Measurements from ENCODE around the gene TMEM141.
"Not testable (repeated sequence)": the region's sequence is repeated elsewhere in the genome, so short reads cannot be mapped to it uniquely, and the experiment has no call there.

The TMEM141 gene

DNA sequence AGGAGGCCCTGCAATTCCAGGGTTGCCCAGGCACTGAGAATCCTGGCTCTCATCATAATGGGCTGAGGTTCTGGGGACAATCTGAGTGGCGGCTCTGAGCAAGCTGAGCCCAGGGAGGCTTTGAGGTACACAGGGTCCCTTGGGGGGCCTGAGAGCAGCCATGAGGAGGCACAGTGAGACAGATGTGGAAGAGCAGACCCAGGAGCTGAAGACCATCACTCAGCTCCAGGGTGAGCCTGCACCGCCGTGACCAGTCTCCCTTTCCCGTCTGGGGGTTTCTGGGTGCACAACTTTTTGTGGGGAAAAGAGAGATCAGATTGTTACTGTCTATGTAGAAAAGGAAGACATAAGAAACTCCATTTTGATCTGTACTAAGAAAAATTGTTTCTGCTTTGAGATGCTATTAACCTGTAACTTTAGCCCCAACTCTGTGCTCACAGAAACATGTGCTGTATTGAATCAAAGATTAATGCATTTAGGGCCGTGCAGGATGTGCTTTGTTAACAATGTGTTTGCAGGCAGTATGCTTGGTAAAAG is 5.2 kb downstream of the TMEM141 start, which contains the start of gene CCDC183:
TSS of gene CCDC183 (plus strand) at position 101 of the 537 bp plus-strand sequence. CDS start at position 161, 60 bp downstream.
- no peak for DNase-seq

DNA sequence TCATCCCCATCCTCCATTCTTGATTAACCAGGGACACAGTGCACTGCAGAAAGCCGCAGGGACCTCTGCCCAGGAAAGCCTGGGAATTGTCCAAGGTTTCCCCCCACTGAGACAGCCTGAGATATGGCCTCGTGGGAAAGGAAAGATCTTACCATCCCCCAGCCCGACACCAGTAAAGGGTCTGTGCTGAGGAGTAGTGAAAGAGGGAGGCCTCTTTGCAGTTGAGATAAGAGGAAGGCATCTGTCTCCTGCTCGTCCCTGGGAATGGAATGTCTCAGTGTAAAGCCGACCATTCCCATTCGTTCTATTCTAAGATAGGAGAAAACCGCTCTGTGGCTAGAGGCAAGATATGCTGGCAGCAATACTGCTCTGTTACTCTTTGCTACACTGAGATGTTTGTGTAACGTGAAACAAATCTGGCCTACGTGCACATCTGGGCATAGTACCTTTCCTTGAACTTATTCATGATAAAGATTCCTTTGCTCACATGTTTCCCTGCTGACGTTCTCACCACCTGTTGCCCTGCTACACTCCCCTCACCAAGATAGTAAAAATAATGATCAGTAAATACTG is 5.7 kb downstream of the TMEM141 start:
- not testable (repeated sequence) for DNase-seq

DNA sequence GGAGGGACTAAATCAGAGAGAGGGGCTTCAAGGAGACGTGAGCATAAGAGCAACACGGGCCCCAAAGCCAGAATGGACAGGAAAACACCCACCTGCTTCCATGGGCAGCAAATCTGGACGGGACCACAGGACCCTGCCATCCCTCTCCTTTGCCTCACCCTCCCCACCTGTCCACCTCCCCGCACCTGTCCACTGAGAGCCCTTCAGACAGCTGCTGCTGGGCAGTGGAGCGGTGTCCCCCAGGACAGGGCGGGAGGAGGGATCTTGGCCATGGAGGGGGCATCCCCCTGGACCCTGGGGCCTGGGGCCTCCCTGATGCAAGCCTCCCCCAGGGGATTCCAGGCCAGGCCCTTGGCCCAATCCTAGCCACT is 7.5 kb downstream of the TMEM141 start:
- no peak for DNase-seq

DNA sequence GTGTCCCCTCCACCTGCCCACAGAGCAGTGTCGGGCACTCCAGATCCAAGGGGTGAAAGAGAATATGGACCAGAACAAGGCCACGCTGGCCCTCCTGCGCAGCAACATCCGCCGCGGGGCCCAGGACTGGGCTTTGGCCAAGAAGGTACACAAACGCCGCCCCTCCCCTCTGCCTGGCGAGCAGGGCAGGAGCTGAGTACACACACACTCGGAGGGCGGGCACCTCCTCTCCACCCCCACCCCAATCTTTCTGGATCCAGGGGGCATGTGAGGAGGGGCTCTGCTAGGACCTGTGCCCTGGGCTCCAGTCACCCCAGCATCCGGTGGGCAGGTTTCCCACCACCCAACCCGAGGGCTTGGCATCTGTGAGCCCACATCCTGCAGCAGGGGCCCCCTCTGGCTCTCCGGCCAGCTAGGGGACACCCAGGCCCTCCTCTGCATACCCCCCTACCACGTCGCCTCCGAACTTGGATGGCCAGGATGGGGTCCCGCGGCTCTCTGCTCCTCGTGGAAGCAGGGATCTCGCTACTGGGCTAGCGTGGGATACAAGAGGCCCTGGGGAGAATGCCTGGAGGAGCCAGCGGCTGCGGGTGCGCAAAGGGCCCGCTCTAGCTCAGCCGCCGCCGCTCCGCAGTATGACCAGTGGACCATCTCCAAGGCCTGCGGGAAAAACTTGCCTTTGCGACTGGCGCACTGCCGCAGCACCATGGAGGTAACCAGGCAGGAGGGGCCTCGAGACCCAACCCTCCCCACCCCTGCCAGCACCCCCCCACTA is 8.1 kb downstream of the TMEM141 start:
- no peak for DNase-seq

DNA sequence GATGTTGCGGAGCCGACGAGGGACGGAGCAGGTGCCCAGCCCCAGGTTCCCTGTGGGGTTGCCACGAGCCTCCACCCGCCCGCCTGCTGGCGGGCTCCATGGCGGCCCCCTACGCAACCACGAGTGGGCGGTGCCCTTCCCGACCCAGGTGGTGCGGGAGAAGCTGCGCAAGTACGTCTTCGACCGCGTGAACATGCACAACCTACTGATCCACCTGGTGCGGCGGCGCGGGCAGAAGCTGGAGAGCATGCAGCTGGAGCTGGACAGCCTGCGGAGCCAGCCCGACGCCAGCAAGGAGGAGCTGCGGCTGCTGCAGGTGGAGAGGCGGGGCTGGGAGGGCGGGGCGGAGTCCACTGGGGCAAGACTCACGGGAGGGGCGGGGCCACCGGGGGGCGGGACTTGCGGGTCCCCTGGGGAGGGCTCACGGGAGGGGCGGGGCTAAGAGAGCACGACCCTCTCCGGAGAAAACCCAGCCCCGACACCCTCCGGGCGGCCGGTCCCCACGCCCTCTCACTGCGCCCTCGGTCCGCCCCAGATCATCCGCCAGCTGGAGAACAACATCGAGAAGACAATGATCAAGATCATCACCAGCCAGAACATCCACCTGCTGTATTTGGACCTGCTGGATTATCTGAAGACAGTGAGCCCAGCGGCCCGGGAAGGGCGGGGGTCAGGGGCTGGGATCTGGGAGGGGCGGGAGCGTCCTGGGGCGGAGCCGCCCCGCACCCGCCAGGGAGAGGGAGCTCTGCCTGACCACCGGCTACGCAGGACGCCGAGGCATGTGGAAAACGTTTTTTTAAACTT is 8.9 kb downstream of the TMEM141 start:
- DNase-seq = peak; percentile 36 to 47

DNA sequence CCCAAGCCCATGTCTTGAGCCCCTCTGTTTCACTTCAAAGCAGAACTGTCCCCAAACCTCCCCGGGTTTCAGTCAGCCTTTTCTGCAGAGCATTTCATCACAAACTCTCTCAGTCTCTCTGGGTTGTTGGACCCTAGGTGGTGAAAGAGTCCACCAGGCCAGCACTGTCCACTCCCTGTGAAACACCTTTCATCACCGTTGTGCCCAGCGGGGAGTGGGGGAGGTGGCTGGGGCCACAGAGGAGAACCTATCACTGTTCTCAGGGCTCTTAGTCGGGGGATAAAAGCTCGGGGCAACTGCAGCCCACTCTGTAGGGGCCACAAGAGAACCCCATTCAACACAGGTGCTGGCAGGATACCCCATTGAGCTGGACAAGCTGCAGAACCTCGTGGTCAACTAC is 11.2 kb downstream of the TMEM141 start:
- DNase-seq = no peak

DNA sequence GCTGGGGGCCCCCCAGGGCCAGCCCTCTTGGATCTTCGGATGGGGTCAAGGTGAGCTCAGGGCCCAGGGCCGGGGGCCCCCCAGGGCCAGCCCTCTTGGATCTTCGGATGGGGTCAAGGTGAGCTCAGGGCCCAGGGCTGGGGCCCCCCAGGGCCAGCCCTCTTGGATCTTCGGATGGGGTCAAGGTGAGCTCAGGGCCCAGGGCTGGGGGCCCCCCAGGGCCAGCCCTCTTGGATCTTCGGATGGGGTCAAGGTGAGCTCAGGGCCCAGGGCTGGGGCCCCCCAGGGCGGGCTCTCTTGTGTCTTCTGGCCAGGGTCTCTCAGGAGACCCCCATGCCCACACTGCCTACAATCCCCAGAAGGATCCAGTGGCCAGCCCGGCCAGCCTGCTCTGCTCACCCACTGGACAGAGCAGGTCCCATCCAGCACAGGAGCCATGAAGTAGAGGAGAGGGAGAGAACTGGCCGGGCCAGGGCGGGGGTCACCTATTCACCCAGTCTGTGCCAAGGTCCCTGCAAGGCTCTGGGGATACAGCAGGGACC is 11.9 kb downstream of the TMEM141 start:
- not testable (repeated sequence) for DNase-seq

DNA sequence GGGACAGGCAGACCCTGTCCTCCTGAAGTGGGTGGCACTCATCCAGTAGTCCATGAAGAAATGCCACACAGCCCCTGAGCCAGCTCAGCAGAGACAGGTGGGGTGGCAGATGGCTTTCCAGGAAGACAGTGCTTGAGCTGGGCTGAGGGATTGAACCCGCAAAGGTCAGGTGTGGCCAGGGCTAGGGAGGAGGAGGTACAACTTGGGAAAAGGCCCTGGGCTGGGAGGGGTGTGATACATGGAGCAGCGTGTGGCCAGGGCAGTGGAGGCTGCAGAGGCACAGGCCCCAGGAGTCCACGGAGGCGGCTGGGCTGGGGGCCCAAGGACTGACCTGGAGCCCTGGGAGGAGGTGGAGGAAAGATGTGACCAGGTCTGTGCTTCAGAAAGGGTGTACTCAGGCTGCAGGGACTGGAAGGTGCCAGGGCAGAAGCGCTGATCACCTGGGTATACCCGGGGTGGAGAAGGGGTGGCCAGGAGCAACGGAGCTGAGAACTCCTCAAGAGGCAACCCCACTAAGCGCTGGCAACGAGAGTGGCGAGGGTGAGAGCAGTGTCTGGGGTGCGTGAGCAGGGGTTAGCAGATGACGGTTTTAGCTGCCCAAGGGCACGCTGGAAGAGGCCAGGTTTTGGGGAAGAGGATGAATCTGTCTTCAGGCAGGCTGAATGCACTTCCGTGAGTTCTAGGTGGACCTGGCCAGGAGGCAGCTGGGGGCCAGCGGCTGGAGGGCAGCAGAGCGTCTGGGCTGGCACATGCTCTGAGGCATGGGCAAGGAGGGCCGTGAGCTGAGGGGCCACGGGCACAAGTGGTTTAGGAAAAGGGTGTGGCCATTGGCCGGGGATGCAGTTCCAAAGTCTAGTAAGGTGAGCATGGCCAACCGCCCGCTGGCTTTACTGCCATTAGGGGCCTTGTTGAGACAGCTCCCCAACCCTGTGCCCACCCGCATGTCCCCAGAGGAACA is 12.7 kb downstream of the TMEM141 start:
- DNase-seq = no peak

DNA sequence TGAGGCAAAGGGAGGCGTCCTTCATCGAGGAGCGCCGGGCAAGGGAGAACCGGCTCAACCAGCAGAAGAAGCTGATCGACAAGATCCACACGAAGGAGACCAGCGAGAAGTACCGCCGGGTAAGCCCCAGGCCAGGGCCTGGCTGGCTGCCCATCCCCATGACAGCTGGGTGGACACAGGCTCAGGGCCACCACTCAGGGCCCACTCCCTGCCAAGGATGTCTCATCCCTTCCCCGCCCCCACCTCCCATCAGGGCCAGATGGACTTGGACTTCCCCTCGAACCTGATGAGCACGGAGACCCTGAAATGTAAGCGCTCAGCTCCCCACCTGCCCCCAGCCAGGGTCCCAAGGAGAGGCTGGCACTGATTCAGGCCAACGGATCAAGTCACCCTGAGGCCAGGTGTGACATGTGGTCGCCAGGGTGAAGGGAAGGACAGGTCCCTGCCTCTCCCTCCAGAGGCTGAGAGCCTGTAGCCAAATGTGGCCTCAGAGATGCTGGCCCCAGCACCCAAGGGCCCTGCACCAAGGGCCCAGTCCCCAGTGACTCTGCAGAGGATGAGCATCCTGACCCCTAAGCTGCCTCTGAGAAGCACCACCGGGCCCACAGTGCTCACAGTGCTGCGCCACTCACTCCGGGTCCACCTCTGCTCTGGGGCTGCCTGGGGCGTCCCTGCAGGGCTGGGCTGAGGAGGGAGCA is 13.5 kb downstream of the TMEM141 start:
- DNase-seq = no peak

DNA sequence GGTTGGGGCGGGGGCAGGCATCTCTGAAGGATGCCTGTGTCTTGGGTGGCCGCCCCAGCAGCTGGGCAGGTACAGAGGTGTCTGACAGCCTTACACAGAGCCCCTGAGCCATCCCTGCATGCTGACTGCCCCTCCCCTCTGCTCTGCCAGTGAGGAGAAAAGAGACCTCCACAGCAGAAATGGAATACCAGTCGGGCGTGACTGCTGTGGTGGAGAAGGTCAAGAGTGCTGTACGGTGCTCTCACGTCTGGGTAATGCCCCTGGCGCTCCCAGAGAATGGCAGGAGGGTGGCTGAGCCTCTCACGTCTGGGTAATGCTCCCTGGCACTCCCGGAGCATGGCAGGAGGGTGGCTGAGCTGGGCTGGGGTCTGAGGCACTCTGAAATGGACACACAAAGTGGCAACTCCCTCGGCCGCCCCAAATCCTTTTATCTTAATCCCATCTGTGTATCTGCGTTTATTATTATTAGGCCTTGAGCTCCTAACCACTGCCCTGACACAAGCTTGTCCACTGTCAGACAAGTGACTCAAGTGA is 14.1 kb downstream of the TMEM141 start:
- DNase-seq = no peak

DNA sequence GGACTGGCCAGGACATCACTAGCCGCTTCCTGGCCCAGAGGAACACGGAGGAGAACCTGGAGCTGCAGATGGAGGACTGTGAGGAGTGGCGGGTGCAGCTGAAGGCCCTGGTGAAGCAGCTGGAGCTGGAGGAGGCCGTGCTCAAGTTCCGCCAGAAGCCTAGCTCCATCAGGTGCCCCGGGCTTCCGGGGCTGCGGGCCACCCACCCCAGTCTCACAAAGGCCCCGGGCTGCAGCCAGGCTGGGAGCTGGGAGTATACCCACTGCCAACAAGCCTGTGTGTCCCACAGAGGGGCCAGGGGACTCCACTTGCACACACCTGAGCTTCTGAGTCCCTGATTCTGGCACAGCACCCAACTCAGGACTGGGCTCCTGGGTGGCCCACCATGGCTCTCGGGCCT is 14.9 kb downstream of the TMEM141 start:
- DNase-seq = no peak

DNA sequence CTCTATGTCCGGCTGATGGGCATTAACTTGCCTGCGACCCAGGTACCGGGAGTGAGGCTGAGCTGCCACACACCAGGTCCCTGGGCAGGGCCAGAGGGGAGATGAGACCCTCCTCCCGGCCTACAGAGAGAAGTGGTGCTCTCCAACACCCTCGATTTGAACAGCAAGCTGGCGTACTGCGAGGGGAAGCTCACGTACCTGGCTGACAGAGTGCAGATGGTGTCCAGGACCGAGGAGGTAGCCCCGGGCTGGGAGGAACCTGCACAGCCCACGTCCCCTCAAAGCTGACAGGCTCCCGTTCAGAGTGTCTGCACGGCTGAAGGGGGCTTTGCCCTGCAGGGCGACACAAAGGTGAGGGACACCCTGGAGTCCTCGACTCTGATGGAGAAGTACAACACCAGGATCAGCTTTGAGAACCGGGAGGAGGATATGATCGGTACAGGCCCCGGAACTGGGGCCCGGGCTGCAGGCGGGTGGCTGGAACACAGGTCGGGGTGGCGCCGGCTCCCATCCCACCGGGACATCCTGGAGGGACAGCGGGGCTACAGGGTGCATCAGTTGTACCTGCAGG is 15.6 kb downstream of the TMEM141 start:
- no peak for DNase-seq

DNA sequence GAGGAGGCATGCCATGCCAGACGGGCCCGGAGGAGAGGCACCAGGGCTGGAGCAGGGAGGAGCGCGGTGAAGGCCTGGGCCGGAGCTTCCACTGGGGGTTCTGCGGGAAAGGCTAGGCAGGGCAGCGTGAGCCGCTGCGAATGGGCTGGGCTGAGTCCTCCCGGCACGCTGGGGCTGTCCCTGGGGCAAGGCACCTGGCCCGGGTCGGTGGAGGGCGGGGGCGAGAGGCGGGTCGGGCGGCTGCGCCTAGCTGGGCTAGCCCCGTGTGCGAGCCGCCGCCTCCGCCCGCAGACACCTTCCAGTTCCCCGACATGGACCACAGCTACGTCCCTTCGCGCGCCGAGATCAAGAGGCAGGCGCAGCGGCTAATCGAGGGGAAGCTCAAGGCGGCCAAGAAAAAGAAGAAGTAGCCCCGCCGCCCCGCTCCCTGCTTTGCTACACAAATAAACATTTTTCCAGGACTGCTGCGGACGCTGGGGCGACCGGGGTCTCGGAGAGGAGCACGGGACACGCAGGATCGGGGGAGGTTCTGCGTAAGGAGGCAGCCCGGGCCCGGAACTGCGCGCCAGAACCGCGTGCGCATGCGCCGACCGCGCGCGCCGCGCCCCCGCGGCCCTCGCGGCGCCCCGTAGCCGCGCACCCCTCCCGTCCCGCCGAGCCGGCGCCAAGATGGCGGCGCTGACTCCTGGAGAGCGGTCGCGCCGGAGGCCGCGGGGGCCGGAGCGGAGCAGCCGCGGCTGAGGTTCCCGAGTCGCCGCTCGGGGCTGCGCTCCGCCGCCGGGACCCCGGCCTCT is 16.3 kb downstream of the TMEM141 start, which contains the start of gene RABL6:
TSS of gene RABL6 (plus strand) at position 668 of the 794 bp plus-strand sequence. CDS start 249 bp downstream, outside the sequence.
- DNase-seq = peak; percentile 71 to 74

DNA sequence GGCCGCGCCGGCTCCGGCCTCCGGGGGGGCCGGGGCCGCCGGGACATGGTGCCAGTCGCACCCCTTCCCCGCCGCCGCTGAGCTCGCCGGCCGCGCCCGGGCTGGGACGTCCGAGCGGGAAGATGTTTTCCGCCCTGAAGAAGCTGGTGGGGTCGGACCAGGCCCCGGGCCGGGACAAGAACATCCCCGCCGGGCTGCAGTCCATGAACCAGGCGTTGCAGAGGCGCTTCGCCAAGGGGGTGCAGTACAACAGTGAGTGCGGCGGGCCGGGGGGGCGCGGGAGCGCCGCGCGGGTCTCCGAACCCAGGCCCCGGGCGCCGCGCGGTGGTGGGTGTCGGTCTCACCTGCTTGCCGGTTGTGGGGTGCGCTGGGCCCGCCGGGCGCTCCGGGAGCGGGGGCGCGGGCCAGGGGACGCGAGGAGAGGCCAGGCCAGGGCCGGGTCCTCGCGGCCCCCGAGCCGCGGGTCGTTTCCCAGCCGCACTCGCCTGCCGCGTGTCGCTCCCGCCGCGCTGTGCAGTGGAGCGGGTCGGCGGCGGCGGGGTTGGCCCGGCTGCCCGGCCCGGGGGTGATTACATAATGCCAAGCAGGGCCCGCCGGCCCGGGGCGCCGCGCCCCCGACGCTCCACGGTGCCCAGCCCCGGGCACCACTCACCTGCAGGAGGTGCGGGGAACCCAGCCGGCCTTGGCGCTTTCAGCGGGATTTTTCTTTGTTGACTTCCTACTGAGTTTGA is 17.1 kb downstream of the TMEM141 start:
- no peak for DNase-seq

DNA sequence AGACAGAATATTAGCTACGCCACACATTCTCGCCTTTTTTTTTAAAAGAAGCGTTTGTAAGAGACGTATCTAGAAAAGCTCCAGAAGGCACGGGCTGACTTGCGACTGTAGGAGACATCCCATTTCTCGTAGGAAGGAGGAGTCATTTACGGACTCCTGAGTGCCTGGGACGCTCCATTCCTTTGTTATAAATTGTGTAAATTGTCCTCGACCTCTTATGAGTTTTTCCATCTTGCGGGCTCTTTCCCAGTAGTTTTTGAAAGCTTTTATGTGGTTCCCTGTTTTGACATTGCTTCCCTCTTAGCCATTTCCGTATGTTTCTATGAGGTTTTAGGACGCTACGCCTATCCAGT is 17.6 kb downstream of the TMEM141 start:
- peak in 1 of 2 experiments; percentile 18 for DNase-seq

DNA sequence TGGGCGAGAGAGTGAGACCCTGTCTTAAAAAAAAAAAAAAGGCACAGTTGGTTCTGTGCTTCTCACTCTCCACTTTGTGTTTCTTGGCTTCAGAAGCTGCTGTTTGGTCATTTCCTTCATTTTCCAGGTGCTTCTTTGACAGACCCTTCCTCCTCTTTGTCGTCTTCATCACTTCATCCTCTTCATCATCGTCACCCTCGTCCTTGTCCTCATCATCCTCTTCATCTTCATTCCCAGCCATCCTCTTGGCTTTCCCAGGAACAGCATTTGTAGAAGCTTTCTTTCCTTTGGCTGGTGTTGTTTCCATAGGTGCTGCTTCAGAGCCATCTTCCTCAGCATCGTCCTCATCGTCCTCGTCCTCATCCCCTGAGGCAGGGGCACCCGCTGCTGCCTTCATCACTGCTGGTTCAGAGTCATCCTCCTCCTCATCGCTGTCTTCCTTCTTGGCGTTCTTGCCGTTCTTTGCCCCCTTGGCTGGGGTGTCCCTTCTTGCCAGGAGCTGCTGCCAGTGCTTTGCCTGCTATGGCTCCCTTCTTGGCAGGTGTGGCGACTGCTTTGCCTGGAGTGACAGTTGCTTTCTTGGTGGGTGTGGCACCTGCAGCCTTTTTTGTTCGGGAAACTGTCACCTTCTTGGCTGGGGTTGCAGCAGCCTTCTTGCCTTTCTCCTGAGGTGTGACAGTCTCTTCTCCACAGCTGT is 23.7 kb downstream of the TMEM141 start:
- DNase-seq = no peak

DNA sequence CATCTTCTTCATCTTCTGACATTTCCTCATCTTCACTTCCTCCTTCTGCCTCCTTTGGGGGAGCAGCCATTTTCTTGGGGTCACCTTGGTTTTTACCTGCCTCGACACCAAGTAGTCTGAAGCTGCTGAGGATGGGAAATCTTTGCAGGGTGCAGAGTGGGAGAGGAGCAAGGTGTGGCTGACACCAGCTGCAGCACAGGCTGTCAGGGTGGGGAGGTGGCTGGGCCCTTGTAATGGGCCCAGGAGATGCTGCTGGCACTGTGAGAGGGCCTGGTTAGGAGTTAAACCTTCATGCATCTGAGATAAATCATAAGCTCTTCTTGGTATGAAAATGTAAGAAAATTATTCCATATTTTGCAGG is 24.3 kb downstream of the TMEM141 start:
- no peak for DNase-seq
